MM.1S (cell line): ENCODE data around the gene FBXW11.

ENCODE experiments used
- CTCF ChIP-seq: fragments of 300-600 bp; sonication (generic); IDR thresholded peaks from 2 replicates; pipeline ENCODE4 v1.5.1; 2016; ENCODE audit warnings: antibody characterized with exemption, low read length, mixed read lengths
- EZH2 ChIP-seq: fragments of 300-600 bp; sonication (generic); optimal IDR thresholded peaks from 2 replicates; pipeline ENCODE3; 2017; ENCODE audit warnings: low read depth, mild to moderate bottlenecking, antibody characterized with exemption, low read length, mixed read lengths

GRCh38 chr5:171938358-171938757 is 68.1 kb downstream of the FBXW11 start:
- TF ChIP-seq CTCF (no peak), EZH2 (no peak)
